ENCODE results near the gene PCDHGC3.

Gene PCDHGC3

DNA sequence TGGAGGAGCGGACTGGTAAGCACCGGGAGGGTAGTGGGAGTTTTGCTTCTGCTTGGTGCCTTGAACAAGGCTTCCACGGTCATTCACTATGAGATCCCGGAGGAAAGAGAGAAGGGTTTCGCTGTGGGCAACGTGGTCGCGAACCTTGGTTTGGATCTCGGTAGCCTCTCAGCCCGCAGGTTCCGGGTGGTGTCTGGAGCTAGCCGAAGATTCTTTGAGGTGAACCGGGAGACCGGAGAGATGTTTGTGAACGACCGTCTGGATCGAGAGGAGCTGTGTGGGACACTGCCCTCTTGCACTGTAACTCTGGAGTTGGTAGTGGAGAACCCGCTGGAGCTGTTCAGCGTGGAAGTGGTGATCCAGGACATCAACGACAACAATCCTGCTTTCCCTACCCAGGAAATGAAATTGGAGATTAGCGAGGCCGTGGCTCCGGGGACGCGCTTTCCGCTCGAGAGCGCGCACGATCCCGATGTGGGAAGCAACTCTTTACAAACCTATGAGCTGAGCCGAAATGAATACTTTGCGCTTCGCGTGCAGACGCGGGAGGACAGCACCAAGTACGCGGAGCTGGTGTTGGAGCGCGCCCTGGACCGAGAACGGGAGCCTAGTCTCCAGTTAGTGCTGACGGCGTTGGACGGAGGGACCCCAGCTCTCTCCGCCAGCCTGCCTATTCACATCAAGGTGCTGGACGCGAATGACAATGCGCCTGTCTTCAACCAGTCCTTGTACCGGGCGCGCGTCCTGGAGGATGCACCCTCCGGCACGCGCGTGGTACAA is 556 bp downstream of the PCDHGC3 start:
- ChIA-PET CTCF (interaction anchor here (0.8 to 2.3 kb wide), 5 partner anchors 11 to 59 kb away, joined by 3 to 9 read pairs (median 4); partner anchors contain the start of genes PCDHGA11 and PCDHGB7), POLR2A (interaction anchor here (0.8 to 0.9 kb wide), 2 partner anchors 18 to 81 kb away, joined by 3 read pairs; no protein-coding TSS in a partner anchor)
- TF ChIP-seq BHLHE40 (IDR thresholded peaks at IDR 0.05; ENCODE audit: borderline replicate concordance) (no peak), SUZ12 (IDR thresholded peaks at IDR 0.05) (no peak), ARNT (IDR thresholded peaks at IDR 0.05) (no peak), FOXM1 (IDR thresholded peaks at IDR 0.05; ENCODE audit: borderline replicate concordance) (no peak), LEF1 (IDR thresholded peaks at IDR 0.05; ENCODE audit: borderline replicate concordance) (no peak), L3MBTL2 (conservative IDR thresholded peaks at IDR 0.05) (no peak), TARDBP (IDR thresholded peaks at IDR 0.05) (no peak), SP1 (IDR thresholded peaks at IDR 0.05) (no peak), NFRKB (IDR thresholded peaks at IDR 0.05) (no peak), FOXA1 (IDR thresholded peaks at IDR 0.05) (no peak), CTBP1 (IDR thresholded peaks at IDR 0.05; ENCODE audit: borderline replicate concordance) (no peak), ELF4 (IDR thresholded peaks at IDR 0.05) (no peak), FOXK2 (IDR thresholded peaks at IDR 0.05) (no peak), ZNF384 (IDR thresholded peaks at IDR 0.05) (no peak), HDGF (IDR thresholded peaks at IDR 0.05; ENCODE audit: borderline replicate concordance) (no peak)
- TF ChIP-seq, protein P1, sequence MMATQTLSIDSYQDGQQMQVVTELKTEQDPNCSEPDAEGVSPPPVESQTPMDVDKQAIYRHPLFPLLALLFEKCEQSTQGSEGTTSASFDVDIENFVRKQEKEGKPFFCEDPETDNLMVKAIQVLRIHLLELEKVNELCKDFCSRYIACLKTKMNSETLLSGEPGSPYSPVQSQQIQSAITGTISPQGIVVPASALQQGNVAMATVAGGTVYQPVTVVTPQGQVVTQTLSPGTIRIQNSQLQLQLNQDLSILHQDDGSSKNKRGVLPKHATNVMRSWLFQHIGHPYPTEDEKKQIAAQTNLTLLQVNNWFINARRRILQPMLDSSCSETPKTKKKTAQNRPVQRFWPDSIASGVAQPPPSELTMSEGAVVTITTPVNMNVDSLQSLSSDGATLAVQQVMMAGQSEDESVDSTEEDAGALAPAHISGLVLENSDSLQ (IDR thresholded peaks at IDR 0.05), result no peak
- DNase-seq (ENCODE audit: extremely low spot score), result no peak

DNA sequence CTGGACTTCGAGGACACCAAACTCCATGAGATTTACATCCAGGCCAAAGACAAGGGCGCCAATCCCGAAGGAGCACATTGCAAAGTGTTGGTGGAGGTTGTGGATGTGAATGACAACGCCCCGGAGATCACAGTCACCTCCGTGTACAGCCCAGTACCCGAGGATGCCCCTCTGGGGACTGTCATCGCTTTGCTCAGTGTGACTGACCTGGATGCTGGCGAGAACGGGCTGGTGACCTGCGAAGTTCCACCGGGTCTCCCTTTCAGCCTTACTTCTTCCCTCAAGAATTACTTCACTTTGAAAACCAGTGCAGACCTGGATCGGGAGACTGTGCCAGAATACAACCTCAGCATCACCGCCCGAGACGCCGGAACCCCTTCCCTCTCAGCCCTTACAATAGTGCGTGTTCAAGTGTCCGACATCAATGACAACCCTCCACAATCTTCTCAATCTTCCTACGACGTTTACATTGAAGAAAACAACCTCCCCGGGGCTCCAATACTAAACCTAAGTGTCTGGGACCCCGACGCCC is 1.3 kb downstream of the PCDHGC3 start:
- no peak for DNase-seq (ENCODE audit: extremely low spot score)
- TF ChIP-seq NFRKB (IDR thresholded peaks at IDR 0.05) (no peak), SP1 (IDR thresholded peaks at IDR 0.05) (no peak), SUZ12 (IDR thresholded peaks at IDR 0.05) (no peak), ARNT (IDR thresholded peaks at IDR 0.05) (no peak), LEF1 (IDR thresholded peaks at IDR 0.05; ENCODE audit: borderline replicate concordance) (no peak), BHLHE40 (IDR thresholded peaks at IDR 0.05; ENCODE audit: borderline replicate concordance) (no peak), ELF4 (IDR thresholded peaks at IDR 0.05) (no peak), FOXA1 (IDR thresholded peaks at IDR 0.05) (no peak)
- TF ChIP-seq, protein P1 (IDR thresholded peaks at IDR 0.05), result no peak
- POLR2A ChIA-PET, result no interaction called here
- CTCF ChIA-PET, result interaction anchor here (2.3 kb wide), 1 partner anchor 56 kb away, joined by 9 read pairs; the partner anchor contains the start of gene PCDHGA11

DNA sequence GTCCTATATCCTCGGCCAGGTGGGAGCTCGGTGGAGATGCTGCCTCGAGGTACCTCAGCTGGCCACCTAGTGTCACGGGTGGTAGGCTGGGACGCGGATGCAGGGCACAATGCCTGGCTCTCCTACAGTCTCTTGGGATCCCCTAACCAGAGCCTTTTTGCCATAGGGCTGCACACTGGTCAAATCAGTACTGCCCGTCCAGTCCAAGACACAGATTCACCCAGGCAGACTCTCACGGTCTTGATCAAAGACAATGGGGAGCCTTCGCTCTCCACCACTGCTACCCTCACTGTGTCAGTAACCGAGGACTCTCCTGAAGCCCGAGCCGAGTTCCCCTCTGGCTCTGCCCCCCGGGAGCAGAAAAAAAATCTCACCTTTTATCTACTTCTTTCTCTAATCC is 2.0 kb downstream of the PCDHGC3 start:
- DNase-seq (ENCODE audit: extremely low spot score), result no peak
- ChIA-PET CTCF (no interaction called here), POLR2A (no interaction called here)
- TF ChIP-seq SP1 (IDR thresholded peaks at IDR 0.05), result no peak
- no peak for TF ChIP-seq CTBP1 (IDR thresholded peaks at IDR 0.05; ENCODE audit: borderline replicate concordance)
- no peak for TF ChIP-seq ELF4 (IDR thresholded peaks at IDR 0.05)
- TF ChIP-seq FOXA1 (IDR thresholded peaks at IDR 0.05), result no peak

DNA sequence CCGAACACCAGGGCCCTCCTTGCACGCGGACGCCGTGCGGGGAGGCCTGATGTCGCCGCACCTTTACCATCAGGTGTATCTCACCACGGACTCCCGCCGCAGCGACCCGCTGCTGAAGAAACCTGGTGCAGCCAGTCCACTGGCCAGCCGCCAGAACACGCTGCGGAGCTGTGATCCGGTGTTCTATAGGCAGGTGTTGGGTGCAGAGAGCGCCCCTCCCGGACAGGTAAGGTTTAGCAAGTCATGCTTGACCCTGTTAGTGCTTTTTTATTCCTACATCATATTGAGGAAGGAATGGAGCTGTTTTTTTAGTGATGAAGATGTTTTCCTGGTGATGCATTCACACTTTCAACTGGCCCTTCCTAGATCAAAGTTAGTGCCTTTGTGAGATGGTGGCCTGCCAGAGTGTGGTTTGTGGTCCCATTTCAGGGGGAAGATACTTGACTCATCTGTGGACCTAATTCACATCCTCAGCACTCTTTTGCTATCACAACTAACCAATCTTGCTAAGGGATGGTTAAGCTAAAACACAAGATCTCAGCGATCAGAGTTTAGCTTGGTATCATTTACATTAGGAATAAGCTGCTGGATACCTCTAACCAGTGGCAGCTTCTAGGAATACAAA is 2.7 kb downstream of the PCDHGC3 start:
- TF ChIP-seq LEF1 (IDR thresholded peaks at IDR 0.05; ENCODE audit: borderline replicate concordance), result no peak
- no peak for TF ChIP-seq BHLHE40 (IDR thresholded peaks at IDR 0.05; ENCODE audit: borderline replicate concordance)
- no peak for TF ChIP-seq FOXM1 (IDR thresholded peaks at IDR 0.05; ENCODE audit: borderline replicate concordance)
- TF ChIP-seq L3MBTL2 (conservative IDR thresholded peaks at IDR 0.05), result no peak
- TF ChIP-seq FOXK2 (IDR thresholded peaks at IDR 0.05), result no peak
- TF ChIP-seq CTBP1 (IDR thresholded peaks at IDR 0.05; ENCODE audit: borderline replicate concordance), result no peak
- no peak for TF ChIP-seq NFRKB (IDR thresholded peaks at IDR 0.05)
- no peak for TF ChIP-seq TARDBP (IDR thresholded peaks at IDR 0.05)
- CTCF ChIA-PET, result no interaction called here
- POLR2A ChIA-PET, result no interaction called here
- DNase-seq (ENCODE audit: extremely low spot score), result no peak

DNA sequence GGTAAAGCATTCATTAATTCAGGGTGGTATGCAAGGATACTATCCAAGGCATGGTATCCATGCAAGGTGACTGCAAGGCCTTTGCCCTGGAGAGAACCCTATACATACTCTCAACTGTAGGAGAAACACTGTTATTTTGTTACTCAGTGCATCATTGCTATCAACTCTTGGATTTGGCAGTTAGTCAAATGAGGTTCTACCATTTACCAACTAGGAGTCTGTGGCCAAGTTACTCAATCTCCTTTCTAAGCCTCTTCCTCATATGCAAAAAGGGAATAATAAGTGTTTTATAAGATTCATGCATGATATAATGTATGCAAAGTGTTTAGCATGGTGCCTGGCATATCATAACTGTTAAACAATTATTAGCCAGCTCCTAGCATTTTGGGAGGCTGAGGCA is 4.0 kb downstream of the PCDHGC3 start:
- POLR2A ChIA-PET, result no interaction called here
- DNase-seq (ENCODE audit: extremely low spot score), result no peak
- CTCF ChIA-PET, result interaction anchor here (1.2 kb wide), 1 partner anchor 9 kb away, joined by 6 read pairs; no protein-coding TSS in a partner anchor
- TF ChIP-seq NFRKB (IDR thresholded peaks at IDR 0.05), result no peak
- no peak for TF ChIP-seq ZNF384 (IDR thresholded peaks at IDR 0.05)

DNA sequence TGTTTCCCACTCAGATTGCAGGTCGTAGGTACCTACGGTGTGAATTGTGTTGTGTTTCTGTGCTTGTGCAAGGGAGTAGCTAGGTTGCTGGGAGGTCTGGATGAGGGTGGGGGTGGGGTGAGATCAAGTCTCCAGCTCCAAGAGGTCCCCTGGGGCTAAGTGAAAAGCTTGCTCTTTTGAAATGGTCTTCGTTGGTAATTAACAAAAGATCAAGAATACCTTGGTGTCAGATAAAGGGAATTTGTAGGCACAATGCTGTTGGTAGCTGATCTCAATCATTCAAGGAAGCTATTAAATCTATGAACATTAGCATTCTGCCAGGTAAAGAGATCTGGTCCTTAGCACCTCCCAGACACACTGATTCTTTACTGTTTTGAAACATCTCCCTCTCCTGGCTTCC is 8.1 kb downstream of the PCDHGC3 start:
- CTCF ChIA-PET, result interaction anchor here (0.6 to 1.1 kb wide), 3 partner anchors 13 to 31 kb away, joined by 3 to 5 read pairs (median 4); no protein-coding TSS in a partner anchor
- POLR2A ChIA-PET, result interaction anchor here (1.2 kb wide), 1 partner anchor 8 kb away, joined by 3 read pairs; no protein-coding TSS in a partner anchor
- TF ChIP-seq NFRKB (IDR thresholded peaks at IDR 0.05), result no peak
- TF ChIP-seq SP1 (IDR thresholded peaks at IDR 0.05), result no peak
- TF ChIP-seq FOXM1 (IDR thresholded peaks at IDR 0.05; ENCODE audit: borderline replicate concordance), result no peak
- no peak for TF ChIP-seq SUZ12 (IDR thresholded peaks at IDR 0.05)
- TF ChIP-seq ZNF384 (IDR thresholded peaks at IDR 0.05), result no peak
- TF ChIP-seq LEF1 (IDR thresholded peaks at IDR 0.05; ENCODE audit: borderline replicate concordance), result no peak
- TF ChIP-seq ARNT (IDR thresholded peaks at IDR 0.05), result no peak
- DNase-seq (ENCODE audit: extremely low spot score), result no peak

DNA sequence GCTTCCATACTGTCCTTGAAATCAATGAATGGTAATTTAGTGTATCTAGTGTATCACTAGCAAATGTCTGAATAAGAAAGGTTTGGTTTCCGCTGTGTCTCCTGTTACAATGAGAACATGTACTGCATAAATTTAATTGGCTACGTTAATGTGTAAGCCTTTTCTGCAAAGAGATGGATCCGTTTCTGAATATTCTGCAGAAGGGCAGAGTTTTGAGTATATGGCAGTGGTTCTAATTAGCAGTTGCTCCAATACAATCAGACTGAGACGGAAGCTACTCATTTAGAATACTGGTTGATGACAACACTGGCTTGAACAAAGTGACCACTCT is 8.5 kb downstream of the PCDHGC3 start:
- TF ChIP-seq, protein P1 (IDR thresholded peaks at IDR 0.05), result no peak
- TF ChIP-seq NFRKB (IDR thresholded peaks at IDR 0.05) (no peak), CTBP1 (IDR thresholded peaks at IDR 0.05; ENCODE audit: borderline replicate concordance) (no peak), ELF4 (IDR thresholded peaks at IDR 0.05) (no peak), SUZ12 (IDR thresholded peaks at IDR 0.05) (no peak), SP1 (IDR thresholded peaks at IDR 0.05) (no peak), LEF1 (IDR thresholded peaks at IDR 0.05; ENCODE audit: borderline replicate concordance) (no peak), TARDBP (IDR thresholded peaks at IDR 0.05) (no peak), L3MBTL2 (conservative IDR thresholded peaks at IDR 0.05) (no peak), ARNT (IDR thresholded peaks at IDR 0.05) (no peak), FOXK2 (IDR thresholded peaks at IDR 0.05) (no peak)
- DNase-seq (ENCODE audit: extremely low spot score), result no peak
- ChIA-PET CTCF (interaction anchor here (0.6 to 1.1 kb wide), 2 partner anchors 28 to 30 kb away, joined by 3 to 5 read pairs; no protein-coding TSS in a partner anchor), POLR2A (interaction anchor here (1.2 kb wide), 1 partner anchor 9 kb away, joined by 3 read pairs; no protein-coding TSS in a partner anchor)
